Activated T-cell treated with anti-CD3 and anti-CD28 coated beads, Interleukin-2, amount 50 U/mL, for 1 hour (primary cell): ENCODE results near the gene SLC25A41.

ENCODE experiments used
- DNase-seq: peaks from one replicate; pipeline ENCODE4 v3.0.0-alpha.2; 2020

SLC25A41 gene

DNA sequence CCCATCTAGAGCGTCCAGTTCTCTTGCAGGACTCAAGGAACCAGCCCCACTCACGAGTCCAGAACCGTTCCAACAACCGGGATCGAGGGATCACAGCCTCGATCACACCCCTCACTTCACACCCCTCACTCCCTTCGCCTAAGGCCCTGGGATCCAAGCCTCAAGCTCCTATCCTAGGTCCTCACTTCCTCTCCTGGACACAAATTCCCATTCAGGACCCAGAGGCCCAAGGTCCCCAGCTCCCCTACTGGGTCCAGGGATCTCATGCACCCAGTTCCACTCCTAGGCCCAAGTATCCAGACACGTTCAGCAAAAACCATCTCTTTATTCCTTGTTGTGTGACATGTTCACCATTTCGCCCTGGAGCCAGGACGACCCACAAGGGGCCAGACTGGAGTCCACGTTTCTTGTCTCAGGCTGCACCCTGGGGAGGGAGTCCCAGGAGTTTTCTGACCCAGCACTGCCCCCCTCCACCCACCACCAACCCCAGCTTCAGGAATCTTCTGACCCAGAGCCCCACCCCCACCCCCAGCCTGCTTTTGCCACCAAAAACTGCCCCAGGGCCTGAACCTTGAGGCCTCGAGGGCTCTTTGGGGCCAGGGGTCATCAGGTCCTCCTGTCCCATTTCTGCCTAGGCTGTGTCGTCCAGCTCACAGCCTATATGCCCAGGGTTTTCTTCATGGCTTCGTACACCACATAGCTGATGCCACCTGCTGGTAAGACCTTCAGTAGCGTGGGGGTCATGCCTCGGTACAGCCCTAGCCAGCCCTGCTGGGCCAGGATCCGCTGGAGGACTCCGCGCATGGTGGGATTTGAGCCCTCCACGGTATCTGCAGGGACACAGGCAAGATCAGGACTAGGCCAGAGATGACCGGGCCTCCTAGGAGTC lies 7.6 kb downstream of the SLC25A41 start:
- DNase-seq, result no peak

DNA sequence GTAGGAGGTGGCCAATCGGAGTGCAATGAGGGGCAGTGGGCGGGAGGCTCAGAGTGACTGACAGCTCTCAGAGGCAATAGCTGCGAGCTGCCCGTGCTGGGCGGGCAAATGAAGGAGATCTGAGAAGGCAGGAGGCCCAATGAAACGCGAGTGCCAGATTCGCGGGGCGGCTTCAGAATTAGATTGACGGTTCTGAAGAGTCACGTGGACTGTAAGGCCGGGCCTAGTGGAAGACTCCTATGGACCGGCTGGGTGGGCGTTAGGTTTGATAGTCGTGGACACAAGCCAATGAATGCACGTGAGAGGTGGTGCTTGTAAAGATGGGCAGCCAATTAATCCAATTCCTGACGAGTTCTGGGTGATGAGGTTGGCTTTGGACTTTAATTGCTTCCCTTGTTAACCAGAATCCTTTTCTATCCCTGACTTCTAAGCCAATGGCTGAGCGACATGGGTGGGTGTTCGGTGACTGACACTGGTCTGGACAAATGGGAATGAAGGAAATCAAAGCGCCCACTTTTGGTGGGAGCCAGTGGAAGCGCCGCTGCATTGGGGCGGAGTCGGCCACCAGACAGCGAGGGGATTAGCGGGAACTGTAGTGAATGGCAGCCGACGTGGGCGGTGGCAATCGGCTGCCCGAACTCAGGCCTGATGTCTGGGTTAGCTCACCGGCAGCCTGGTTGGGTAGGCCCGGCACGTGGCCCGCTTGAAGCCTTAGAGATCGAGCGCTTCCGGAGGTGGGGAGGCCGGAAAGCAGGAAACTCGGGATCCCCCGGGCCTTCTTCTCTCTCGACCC lies 8.4 kb downstream of the SLC25A41 start:
- peak; percentile 97 for DNase-seq

DNA sequence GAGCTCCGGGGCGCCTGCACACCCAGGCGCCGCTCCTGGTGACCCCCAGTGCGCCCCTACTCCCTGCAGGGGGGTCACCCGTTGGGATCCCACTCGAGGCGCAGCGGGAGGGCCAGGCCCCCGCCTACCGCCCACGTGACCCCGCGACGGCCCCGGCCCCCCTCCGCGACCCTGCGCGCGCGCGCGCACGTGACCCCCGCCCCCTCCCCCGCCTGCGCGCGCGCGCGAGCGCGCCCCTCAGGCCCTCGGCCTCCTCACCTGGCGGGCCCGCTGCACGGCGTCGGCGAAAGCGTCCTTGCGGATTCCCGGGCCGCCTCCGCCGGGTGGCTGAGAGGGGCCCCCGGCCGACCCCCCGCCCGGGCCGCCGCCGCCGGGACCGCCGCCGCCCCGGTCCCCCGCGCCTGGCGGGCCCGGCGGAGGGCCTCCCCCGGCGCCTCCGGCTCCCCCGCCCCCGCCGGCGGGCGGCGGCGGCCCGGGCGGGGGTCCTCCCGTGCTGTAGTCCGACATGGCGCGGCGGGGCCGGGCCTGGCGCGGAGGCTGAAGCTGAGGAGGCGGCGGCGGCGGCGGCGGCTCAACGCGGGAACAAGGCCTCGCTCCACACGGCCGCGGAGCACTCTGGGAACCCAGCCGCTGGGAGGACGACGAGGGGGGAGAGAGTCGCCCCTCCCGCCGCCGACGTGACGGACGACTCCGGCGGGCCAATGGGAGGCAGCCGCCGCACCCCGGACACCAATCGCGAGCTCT lies 9.2 kb downstream of the SLC25A41 start, which contains the start of gene KHSRP:
Gene KHSRP (minus strand): TSS at position 617 of the 744 bp plus-strand sequence. CDS start 110 bp downstream, at position 507.
- DNase-seq, result peak; percentile 49

DNA sequence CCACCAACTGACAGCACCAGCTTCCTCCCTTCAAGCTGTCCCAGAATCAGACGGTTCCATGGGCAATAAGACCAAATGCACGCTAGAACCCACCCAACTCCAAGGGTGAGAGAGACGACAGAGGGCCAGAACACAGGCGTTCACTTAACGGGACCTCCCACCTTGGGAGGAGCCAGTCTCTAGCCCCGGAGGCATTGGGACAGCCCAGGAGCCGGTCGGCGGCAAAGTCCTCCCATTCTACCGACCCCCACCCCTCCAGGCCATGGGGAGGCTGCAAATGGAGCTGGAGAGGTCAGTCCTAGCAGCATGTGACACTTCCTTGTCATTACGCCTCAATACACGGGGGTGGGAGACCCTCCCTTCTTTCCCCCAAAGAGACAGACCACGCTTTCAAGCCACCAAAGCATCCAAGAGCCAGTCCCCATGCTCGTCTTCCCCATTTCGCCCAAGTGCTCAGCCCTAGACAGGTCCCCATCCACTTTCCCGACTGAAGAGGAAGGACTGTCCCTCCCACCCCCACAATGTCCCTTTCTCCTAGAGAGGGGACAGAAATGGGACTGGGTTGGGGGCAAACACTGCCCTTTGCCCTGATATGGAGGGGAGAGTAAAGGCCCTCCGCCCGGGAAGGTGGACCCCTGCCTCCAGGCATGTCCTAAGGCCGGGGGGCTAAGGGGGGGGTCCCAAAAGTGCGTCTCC lies 9.9 kb downstream of the SLC25A41 start:
- peak; percentile 42 for DNase-seq

DNA sequence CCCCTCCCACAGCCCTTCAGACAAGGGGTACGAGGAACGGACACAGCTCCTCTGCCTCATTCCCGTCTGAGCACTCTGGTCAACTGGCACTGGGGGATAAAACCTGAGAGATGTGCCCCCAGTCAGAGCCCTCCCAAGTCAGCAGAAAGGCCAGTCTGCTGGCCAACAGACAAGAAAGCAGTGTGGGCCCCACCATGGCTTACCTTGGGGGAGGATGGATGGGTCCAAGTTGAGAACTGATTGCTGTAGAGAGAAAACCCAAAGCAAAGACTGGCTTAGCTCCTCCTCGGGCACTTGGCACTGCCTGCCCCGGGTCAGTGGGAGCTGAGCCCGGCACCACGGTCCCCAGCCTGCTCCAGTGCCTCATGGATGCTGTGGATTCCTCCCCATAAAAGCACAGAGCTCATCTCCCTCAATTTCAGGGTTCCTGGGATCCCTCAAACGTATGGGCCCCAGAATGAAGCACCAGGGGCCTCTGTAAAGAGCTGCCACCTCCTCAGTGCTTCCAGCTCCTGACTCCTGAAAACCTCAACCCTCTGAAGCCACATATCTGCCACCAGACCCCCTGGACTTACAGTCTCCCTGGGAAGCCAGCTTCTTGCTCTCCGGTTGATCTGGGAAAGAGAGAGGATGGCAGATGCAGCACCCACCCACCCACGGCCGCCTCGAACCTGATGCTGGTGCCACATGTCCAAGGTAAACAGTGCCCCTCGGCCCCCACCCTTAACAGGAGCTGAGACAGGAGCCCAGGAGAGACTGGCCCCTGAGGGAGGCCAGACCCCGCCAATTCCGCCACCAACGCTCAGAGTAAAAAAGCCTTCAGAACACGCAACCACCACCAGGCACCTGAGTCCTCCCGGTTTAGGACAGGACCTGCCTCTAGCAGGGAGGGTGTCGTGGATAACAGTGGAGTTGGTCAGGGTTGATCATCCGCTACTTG lies 12.2 kb downstream of the SLC25A41 start:
- DNase-seq, result no peak

DNA sequence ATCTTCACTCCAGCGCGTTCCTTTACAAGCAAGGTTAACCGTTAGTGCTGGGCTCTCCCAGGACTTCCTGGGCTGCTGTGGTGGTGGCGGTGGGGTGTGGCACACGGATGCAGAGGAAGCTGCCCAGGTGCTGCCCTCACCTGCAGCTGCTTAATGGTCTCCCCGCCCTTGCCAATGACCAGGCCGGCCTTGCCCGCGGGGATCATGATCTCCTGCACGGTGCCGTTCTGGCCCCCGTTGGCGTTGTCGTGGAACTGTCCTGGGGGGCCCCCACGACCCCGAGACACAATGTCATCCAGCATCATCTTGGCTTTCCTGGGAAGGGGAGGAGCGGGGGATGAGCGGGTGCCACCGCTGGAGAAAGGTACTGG lies 15.0 kb downstream of the SLC25A41 start:
- no peak for DNase-seq

DNA sequence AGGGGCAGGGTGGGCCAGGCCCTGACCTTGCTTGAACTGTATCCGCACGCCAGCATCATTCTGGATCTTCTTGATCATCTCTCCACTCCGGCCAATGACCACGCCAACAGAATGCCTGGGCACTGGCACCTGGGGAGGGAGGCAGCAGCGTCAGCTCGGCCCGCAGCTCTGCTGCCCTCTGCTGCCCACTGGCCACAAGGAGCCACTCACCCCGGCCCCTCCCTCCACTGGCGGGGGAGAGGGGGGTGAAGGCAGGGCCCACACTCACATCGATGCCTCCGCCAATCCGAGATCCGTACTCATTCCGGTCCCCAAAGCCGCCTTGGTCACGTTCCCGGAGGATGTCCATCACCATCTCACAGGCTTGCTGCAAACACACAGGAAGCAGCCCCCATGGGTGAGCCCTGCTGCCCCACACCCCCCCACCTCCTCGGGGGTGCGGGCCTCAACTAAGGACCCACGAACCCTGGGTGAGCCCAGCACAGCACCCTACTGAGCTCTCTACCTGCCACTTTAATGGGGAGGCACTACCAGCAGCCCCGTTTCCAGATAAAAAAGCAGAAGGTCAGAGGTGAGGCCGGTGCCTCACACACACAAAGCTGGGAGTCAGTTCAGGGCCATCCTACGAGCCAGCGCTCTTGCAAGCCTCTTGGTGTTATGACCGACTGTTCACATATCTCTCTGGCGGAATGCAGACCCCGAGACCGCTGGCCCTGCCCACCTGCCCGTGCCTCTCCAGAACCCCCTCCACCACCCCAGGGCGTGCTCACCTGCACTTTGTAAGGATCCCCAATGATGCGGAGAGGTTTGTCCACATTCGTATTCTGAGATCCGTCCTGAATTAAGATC lies 15.6 kb downstream of the SLC25A41 start:
- DNase-seq, result no peak

DNA sequence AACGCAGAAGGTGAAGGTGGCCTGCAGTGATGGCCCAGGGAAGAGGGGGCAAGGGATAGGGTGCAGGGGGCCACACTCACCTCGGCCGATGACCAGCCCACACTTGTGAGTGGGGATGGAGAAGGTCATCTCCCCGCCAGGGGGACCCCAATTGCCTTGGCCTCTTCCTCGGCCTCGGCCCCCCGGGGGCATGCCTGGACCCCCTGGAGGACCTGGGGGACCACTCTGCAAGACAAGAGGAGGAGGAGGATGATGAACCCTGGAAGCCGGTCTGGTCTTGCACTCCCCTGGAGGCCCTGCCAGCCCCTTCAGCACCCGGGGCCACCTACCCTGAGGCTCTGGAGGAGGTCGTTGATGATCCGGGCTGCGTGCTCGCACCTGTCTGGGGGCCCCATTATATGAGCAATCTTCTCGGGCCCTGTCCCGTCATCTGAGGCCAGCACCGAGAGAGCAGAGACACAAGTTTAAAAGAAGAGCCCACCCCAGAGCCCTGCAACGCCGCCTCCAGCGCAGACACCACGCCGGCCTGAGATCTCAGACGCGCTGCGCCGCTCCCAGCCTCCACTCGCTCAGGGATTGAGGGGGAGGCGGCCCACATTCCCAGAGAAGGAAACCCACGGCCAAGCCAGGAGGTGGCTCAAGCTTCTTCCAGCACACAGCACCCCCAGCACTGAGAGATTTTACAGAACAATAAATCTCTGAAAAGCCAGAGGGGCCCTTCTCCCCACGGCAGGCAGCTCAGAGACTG lies 16.7 kb downstream of the SLC25A41 start:
- no peak for DNase-seq

DNA sequence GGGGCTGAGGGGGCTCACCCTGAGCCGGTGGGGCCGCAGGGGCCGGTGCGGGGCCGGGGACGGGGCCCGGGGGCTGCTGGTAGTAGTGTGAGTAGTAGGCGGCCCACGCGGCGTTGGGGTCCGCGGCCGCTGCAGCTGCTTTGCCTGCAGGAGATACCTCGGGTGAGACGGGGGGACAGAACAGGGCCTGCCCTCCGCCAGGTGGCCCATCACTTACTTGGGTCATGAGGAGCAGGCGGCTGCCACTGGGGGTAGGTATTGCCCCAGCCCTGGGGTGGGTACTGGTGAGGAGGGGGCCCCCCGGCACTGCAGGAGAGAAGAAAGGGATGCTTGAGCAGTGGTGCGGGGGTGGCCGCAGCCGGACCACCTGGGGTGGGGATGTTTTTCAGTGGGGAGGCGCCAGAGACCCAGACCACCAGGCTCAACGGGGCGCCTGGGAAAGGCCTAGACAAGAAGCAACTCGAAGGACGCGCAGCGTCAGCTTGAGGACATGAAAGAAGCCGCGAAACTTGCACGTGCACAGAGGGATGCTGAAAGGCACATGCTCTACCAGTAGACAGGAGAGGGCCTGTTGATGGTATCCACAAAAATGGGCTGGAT lies 17.9 kb downstream of the SLC25A41 start:
- DNase-seq, result no peak

DNA sequence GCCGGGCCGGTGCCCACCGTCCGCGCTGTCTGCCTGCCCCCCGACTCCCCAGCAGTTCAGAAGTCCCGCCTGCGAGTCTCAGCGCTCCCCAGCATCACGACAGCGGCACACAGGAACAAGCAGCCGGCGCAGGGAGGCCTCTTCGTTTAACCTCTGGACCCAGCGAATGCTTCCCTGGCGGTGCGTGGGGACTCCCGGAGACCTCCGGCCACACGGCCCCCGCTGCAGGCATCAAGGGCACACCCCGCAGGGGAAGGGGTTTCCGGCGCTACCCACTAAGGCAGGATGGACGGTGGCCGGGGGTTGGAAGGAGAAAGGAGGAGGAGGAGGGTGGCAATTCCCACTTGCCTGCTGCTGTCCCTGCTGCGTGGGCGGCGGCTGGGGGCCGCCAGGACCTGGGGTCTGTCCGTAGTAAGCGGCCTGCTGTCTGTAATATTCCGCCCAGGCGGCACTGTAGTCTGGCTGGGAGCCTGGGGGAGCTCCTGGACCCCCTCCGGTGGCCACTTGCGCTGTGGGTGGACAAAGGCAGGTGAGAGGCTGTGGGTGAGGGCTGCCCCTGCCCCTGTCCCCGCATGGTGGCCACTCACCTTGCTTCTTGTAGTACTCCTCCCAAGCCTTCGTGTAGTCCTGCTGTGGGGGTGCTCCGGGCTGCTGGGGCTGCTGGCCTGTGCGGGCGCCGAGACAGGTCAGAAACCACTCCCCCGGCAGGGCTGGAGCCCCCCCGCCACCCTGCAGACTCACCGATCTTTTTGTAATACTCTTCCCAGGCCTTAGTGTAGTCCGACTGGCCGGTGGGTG lies 18.6 kb downstream of the SLC25A41 start:
- DNase-seq, result no peak

DNA sequence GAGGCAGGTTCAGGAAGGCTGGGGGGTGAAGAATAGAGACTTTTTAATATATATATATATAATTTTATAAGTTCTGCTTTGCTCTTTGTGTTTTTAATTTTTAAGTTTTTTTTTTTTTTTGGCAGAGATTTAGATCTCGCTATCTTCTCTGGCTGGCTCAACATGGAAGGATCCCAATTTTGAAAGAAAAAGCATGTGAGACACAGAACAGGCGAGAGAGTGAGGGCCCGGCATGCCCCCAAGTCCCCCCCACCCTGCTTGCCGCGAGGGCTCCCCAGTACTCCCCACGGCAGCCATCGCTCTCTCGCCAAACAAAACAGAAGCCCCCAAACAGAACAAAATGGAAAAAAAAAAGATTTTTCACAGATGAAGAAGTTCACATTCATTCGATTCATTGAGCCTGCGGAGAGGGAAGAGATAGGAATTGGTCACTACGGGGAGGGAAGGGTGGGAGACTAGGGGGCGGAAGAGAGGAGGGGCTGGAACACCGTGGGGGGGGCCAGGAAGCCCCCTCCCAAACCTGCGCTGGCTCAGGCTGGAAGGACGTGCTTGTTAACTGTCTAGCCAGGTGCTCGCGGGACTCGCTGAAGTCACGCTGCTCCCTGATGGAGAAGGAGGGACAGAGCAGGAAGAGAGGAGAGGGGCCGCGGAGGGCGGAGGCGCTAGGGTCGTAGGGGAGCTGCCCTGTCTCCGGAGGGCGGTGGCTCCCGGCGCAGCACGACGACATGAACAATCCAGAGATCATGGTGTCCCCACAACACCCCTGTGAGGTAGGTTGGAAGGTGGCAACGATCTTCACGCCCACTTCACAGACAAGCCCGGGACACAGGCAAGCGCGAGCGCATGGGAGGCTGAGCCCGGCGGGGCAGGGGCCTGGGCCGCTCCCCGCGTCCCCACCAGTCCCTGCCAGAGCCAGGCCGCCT lies 19.6 kb downstream of the SLC25A41 start:
- no peak for DNase-seq

DNA sequence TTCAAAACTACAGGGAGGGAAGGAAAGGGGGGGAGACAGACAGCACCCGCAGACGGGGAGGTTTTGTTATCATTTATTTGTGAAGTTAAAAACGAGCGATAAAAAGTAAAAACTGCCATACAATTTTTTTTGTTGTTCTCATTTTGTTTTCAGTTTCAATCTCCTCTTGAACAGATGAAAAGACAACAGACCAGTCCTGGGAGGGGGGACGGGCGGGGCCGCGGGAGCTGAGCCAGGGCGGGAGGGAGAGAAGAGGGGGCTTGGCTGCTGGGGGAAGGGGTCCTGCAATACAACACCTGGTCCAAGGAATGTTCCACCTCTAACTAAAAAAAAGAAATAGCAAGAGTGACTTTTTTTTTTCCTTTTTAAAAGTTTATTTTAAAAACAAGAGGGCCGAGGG lies 20.3 kb downstream of the SLC25A41 start:
- DNase-seq, result no peak

DNA sequence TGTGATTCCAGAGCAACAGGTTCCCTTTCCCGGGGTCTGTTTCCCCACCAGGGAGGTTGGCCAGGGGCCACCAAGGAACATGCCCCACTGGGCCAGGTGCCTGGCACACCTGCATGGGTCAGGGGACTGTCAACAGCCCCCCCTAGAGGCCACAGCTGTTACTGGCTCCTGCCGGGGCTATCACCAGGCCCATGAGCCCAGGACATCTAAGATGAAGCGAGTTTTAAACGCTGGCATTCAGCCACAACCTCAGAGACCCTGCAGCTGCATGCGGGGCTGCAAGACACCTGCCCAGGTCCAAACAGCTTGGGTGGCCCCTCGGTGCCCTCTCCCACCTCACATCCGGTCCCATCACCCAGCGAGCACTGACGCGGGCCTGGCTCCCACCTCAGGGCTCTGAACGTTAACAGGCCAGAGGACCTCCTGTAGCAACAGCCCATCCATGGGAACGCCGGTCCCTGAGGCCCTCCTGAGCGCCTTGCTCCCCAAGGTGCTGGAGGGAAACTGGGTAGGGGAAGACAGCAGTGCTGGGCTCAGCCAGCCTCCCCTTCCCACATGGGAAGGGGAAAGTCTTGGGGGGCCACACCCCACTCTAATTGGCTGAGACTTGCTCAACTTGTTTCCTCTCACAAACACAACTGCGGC lies 21.0 kb downstream of the SLC25A41 start:
- DNase-seq, result peak; percentile 60

DNA sequence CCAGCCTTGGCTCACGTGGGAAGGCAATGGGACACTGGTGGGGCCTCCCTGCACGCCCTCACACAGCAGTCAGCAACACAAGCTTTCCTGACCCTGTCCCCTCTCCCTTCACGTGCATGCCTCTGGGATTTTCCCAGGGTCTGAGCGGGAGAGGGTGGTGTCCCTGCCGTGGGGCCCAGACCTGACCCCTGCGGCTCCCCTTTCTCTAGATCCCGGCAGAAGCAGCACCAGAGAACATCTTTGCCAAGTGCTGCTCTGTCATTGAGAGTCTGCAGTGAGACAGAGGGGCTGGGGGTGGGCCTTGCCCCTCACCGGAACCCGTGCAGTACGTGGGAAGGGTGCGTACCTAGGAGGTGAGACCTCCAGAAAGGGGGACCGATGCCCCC lies 21.5 kb downstream of the SLC25A41 start:
- no peak for DNase-seq

DNA sequence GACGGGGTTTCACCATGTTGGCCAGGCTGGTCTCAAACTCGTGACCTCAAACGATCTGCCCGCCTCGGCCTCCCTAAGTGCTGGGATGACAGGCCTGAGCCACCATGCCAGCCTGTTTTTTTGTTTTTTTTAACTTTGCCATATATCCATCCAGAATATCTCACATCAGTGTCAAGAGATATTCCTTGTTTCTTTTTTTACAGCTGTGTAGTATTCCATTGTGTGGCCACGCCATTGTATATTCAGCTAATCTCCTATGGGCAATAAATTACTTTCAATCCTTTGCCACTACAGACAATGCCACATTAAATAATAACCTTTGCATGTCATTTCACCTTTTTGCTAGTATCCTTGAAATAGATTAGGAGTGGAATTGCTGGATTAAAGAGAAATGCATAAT lies 24.2 kb downstream of the SLC25A41 start:
- no peak for DNase-seq

DNA sequence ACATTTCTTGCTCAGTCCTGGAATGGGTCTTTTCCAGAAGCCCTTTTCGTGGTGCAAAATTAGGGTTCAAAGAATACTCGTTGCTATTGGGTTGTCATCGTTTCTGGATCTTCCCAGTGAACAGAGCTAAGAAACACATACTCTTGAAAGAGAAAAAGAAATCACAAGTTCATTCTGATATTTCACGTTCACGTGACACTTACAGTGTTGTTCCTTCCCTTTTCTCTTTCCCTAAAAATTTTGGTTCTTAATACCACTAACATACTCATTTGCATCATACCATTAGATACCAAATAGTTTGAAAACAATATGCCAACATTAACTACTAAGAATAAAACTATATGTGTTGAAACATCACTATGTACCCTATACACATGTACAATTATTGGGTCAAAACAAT lies 27.2 kb downstream of the SLC25A41 start:
- no peak for DNase-seq
